GM13977 (cell line): ENCODE results near the gene CEBPB.

Source experiments
- DNase-seq: peaks from one replicate; pipeline ENCODE4 v3.0.0; 2012; ENCODE audit warnings: low spot score
- in situ Hi-C: fragments of 300-500 bp; cut with MboI; formaldehyde crosslinking; loops from one replicate; pipeline ENCODE4 v1.12.0; 2022; ENCODE audit warnings: low sequenced_read_pairs, low pct_unique_long_range_greater_than_20kb, mixed read lengths, inconsistent platforms; ENCODE audit not compliant: unreplicated experiment
- TF ChIP-seq, protein P1 (sequence below): IDR thresholded peaks from 2 replicates; pipeline ENCODE4 v1.5.1; 2012; ENCODE audit warnings: mild to moderate bottlenecking, control low read depth; ENCODE audit not compliant: insufficient read depth; ENCODE audit errors: extremely low read depth, missing control alignments

Gene CEBPB

DNA sequence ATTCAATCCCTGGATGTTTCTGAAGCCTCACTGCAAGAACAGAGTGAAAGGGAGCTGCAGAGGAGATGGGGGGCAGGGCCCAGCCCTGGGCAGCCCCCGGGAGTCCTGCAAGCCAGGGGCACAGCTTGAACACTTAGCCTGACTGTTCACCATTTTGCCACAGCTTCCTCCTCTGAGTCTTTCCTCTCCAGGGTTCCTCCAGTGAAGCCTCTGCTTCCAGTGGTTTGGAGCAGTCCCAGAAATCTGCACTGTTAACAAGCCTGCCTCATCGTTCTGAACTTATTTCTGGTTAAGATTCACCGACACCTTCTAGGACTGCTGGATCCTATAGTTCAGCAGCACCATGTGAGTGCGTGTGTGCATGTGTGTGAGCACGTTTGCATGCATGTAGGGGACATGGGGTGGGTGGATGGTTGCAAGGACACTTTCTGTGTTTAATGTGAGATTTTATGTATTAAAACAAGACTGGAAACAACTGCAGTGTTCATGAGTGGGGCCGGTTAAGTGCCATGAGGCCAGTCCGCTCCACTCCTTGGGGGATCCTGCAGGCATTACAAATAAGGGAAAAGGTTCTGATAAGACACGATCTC, 24.6 kb downstream of the CEBPB start:
- no peak for DNase-seq
- in situ Hi-C loops, result no loop called here
- TF ChIP-seq, protein P1, sequence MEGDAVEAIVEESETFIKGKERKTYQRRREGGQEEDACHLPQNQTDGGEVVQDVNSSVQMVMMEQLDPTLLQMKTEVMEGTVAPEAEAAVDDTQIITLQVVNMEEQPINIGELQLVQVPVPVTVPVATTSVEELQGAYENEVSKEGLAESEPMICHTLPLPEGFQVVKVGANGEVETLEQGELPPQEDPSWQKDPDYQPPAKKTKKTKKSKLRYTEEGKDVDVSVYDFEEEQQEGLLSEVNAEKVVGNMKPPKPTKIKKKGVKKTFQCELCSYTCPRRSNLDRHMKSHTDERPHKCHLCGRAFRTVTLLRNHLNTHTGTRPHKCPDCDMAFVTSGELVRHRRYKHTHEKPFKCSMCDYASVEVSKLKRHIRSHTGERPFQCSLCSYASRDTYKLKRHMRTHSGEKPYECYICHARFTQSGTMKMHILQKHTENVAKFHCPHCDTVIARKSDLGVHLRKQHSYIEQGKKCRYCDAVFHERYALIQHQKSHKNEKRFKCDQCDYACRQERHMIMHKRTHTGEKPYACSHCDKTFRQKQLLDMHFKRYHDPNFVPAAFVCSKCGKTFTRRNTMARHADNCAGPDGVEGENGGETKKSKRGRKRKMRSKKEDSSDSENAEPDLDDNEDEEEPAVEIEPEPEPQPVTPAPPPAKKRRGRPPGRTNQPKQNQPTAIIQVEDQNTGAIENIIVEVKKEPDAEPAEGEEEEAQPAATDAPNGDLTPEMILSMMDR, result no peak

DNA sequence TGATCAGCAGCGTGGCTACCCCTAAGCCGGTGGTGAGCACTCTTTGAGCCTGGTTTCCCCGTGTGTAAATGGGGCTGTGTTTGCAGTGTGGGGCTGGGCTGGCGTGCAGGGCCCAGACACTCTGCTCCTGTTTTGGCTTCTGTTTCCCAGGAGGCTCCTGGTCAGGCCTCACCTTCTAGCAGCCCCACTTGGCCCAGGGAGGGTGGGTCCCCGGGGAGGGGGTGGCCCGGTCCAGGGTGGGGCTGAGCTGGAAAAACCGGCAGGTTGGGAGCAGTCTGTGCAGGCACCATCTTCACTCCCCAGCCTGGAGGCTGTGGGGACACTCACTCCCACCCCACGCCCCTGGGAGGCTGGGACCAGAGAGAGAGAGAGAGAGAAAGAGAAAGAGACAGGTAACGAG, 25.3 kb downstream of the CEBPB start:
- no peak for DNase-seq
- in situ Hi-C loops, result no loop called here
- TF ChIP-seq, protein P1, result no peak

DNA sequence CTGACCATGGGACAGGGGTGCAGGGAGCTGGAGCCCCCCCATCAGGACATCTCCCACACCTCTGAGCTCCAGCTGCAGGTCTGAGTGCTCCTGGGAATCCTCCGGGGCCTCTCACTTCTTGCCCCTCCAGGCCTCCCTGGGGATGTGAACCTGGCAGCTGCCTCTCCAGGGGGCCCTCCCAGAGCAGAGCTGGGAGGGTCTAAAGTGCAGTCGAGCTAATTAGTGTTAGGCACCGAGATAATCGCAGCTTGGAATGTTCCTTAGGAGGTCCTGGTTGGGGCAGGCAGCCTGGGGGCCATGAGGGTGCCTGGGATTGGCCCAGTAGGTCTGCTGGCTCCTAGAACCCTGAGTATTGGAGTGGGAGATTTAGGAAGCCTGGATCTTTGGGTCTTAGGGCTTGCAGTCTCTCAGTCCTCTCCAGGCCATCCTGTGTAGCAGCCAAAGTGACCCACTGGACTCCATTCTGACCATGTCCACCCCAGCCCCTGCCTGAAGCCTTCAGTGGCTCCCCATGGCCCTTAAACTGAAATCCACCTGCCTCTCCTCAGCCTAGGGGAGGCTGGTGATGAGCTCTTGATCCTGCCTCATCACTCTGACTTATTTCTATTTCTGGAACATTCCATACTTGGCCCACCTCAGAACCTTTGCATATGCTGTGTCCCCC, 26.0 kb downstream of the CEBPB start:
- no peak for DNase-seq
- TF ChIP-seq, protein P1, result no peak
- in situ Hi-C loops, result no loop called here

DNA sequence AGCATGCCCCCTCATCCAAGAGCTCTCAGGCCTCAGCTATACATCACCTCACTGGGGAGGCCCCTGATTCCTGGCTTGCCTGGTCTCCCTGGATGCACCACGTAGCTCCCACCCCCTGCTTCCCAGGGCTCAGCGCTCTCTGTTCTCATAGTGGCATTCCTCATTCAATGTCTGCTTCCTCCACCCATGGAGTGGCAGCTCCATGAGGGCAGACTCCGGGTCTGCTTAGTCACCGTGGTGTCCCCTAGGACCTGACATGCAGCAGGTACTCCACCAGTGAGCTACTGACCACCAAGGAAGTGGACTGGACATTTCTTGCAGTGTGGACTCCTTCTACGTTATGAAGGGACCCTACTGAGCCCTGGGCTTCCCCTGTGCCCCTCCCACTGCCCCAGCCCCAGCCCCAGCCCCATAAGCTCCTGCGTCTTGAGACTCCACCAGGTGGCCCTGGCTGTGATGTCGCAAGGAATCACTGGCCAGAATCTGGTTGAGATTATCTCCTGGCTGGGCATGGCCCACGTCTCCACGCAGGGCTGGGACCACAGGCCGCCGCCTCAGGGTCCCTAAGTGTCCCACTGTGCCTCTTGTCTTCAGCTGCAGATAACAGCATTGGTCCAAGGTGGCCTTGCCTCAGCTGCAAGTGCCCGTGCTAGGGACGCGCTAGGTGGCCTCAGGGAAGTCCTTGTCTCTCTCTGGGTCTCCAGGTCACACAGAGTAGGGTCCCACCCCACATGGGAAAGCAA, 26.7 kb downstream of the CEBPB start:
- no peak for DNase-seq
- TF ChIP-seq, protein P1, result no peak
- in situ Hi-C loops, result no loop called here

DNA sequence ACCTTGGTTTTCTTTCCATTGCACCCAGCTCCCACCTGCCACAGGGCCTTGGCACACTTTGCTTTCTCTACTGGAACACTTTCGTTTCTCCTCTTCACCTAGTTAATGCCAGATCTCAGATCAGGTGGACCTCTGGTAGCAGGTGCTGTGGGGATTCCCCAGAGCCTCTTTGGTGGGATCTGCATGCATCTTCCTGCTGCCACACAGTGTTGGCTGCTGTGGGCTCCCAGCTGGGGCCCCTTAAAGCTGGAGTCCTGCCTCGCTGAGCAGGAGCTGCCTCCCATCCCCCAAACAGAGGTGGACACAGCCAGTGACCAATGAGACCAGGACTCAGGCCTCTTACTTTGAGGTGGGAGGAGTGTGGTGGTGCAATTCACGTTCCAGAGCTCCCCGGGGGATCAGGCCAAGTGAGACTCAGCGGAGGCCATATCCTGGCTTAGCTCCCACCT, 28.4 kb downstream of the CEBPB start:
- DNase-seq, result no peak
- in situ Hi-C loops, result no loop called here
- TF ChIP-seq, protein P1, result no peak

DNA sequence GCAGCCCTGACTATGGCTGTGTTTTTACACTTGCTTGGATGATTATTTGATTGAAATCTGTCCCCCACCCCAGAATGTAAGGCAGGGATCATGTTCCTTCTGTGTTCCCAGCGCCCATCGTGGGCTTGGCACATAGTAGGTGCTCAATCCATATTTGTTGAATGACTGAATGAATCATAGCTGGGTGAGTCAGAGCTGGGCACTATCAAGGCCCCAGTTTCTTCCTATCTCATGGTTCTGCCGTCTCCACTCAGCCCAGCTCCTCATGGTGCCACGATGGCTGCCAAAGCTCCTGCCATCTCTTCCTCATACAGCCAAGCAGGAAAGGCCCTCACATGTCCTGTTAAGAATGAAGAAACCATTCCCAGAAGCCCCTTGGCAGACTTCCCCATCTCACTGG, 29.0 kb downstream of the CEBPB start:
- in situ Hi-C loops, result no loop called here
- TF ChIP-seq, protein P1, result no peak
- no peak for DNase-seq
